ENCODE data around the gene ERFL.

DNA sequence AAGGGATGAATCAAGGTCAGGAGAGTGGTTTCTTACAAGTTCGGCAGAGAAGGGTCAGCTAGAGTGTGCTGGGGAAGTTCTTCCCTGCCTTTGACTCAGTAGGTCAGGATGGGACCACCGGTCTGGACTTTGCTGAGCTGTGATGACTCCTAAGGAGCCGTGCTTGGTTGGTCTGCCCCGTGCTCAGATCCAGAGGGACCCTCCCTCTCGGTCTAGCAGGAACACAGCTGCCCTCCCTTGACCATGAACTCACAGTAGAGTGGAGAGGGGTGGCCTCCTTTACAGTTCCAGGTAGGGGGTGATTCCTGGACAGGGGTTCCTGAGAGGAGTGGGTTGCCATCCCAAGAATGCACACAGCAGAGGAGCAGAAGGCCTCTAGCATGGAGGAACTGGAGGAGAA, 63.9 kb downstream of the ERFL start:
- TF ChIP-seq CTCF (IDR thresholded peaks at IDR 0.05; ENCODE audit: low read depth, low read length) = no peak
- no peak for TF ChIP-seq EZH2phosphoT487 (IDR thresholded peaks at IDR 0.05; ENCODE audit: low read depth)

Data from OCI-LY3 (cell line).